GM12874 (cell line): ENCODE results near the gene IFT57.

Source experiments
- CTCF ChIP-seq: IDR thresholded peaks from 2 replicates; pipeline ENCODE4 v1.5.1; 2011; ENCODE audit warnings: low read depth, mild to moderate bottlenecking, control low read depth, low read length, moderate library complexity; ENCODE audit not compliant: insufficient read depth

Gene IFT57

GRCh38 chr3:108221911-108222852, at the start of gene IFT57:
TSS of gene IFT57 (minus strand) at chr3:108222424. CDS start at chr3:108222322, 102 bp downstream.
- no peak for TF ChIP-seq CTCF

GRCh38 chr3:108271626-108272025, 49.4 kb upstream of the IFT57 start:
- no peak for TF ChIP-seq CTCF

GRCh38 chr3:108255131-108255530, 32.9 kb upstream of the IFT57 start:
- no peak for TF ChIP-seq CTCF

GRCh38 chr3:108251844-108252243, 29.6 kb upstream of the IFT57 start:
- no peak for TF ChIP-seq CTCF

- no peak for TF ChIP-seq CTCF
These were observed 29.0 kb upstream of the IFT57 start for GRCh38 chr3:108251265-108251664.

- no peak for TF ChIP-seq CTCF
These were observed 28.4 kb upstream of the IFT57 start for GRCh38 chr3:108250626-108251025.

- TF ChIP-seq CTCF = no peak
These were observed 21.0 kb upstream of the IFT57 start for GRCh38 chr3:108243243-108243642.
